UCSD-AML1 (cell line): ENCODE results near the gene RPF1.
"Not testable (repeated sequence)": the region's sequence is repeated elsewhere in the genome, so short reads cannot be mapped to it uniquely, and the experiment has no call there.

Source experiments
- DNase-seq: peaks from one replicate; lab custom pipeline; 2025; ENCODE audit not compliant: unreplicated experiment; lab: John Stamatoyannopoulos, UW

The RPF1 gene

GRCh38 chr1:84478876-84479868 is at the start of gene RPF1:
Gene RPF1, plus strand, starts transcription at chr1:84479266. Its CDS starts 16 bp downstream, at chr1:84479282.
- peak; percentile 79 for DNase-seq

- no peak for DNase-seq
These were observed 48.5 kb upstream of the RPF1 start for GRCh38 chr1:84430546-84430945.

- DNase-seq = no peak
These were observed 45.6 kb upstream of the RPF1 start for GRCh38 chr1:84433258-84434080.

GRCh38 chr1:84434081-84434769 is 44.8 kb upstream of the RPF1 start:
- DNase-seq = no peak

- no peak for DNase-seq
These were observed 44.1 kb upstream of the RPF1 start for GRCh38 chr1:84434801-84435549.

- peak; percentile 12 for DNase-seq
These were observed 42.0 kb upstream of the RPF1 start for GRCh38 chr1:84436876-84437655.

- no peak for DNase-seq
These were observed 36.8 kb upstream of the RPF1 start for GRCh38 chr1:84442256-84442655.

- not testable (repeated sequence) for DNase-seq
These were observed 36.1 kb upstream of the RPF1 start for GRCh38 chr1:84442747-84443646.

GRCh38 chr1:84448704-84449103 is 30.4 kb upstream of the RPF1 start:
- DNase-seq = not testable (repeated sequence)

GRCh38 chr1:84450910-84451309 is 28.2 kb upstream of the RPF1 start:
- DNase-seq = no peak

GRCh38 chr1:84452436-84452835 is 26.6 kb upstream of the RPF1 start:
- DNase-seq = no peak

- DNase-seq = no peak
These were observed 16.9 kb upstream of the RPF1 start for GRCh38 chr1:84462118-84462517.

GRCh38 chr1:84467298-84467697 is 11.8 kb upstream of the RPF1 start:
- DNase-seq = no peak

- no peak for DNase-seq
These were observed 2.8 kb upstream of the RPF1 start for GRCh38 chr1:84476225-84476624.

GRCh38 chr1:84479998-84480397 is 932 bp downstream of the RPF1 start:
- no peak for DNase-seq

GRCh38 chr1:84480650-84481049 is 1.6 kb downstream of the RPF1 start:
- DNase-seq = no peak

- no peak for DNase-seq
These were observed 2.3 kb downstream of the RPF1 start for GRCh38 chr1:84481317-84481716.

GRCh38 chr1:84488107-84488506 is 9.0 kb downstream of the RPF1 start:
- DNase-seq = no peak

- DNase-seq = no peak
These were observed 10.7 kb downstream of the RPF1 start for GRCh38 chr1:84489766-84490165.
